HepG2 (cell line): ENCODE data around the gene MRPL50. TPM values are rescaled to one million over a fixed set of nuclear protein-coding genes. Genes with fewer than 3 reads are reported as not detected.

Experiments used
- ADNP ChIP-seq: sonication (generic); formaldehyde crosslinking; IDR thresholded peaks from 2 replicates; pipeline ENCODE4 v1.4.0; 2020; ENCODE audit warnings: missing genetic modification reagents
- MAFF ChIP-seq: IDR thresholded peaks from 2 replicates; pipeline ENCODE4 v1.6.1; 2011; ENCODE audit warnings: low read depth, low read length, improper control_type of control experiment
- MXD4 ChIP-seq: IDR thresholded peaks from 2 replicates; pipeline ENCODE4 v1.6.1; 2016; ENCODE audit warnings: mild to moderate bottlenecking, missing biosample characterization, missing genetic modification reagents
- PHF8 ChIP-seq: sonication (generic); formaldehyde crosslinking; IDR thresholded peaks from 2 replicates; pipeline ENCODE4 v1.5.0; 2020; ENCODE audit warnings: missing genetic modification reagents
- POLR2G ChIP-seq: fragments of 200-400 bp; formaldehyde crosslinking; IDR thresholded peaks from 2 replicates; pipeline ENCODE4 v1.6.1; 2018; ENCODE audit warnings: mild to moderate bottlenecking, low read depth, low read length, moderate library complexity
- SETDB1 ChIP-seq: sonication (generic); formaldehyde crosslinking; IDR thresholded peaks from 2 replicates; pipeline ENCODE4 v1.5.1; 2020; ENCODE audit warnings: missing genetic modification reagents, mild to moderate bottlenecking, borderline replicate concordance
- SIN3B ChIP-seq: fragments of 150-350 bp; IDR thresholded peaks from 2 replicates; pipeline ENCODE4 v1.6.1; 2014; ENCODE audit warnings: low read length
- SIX4 ChIP-seq: sonication (generic); formaldehyde crosslinking; IDR thresholded peaks from 2 replicates; pipeline ENCODE4 v1.4.0; 2020; ENCODE audit warnings: missing genetic modification reagents
- SYNCRIP ChIP-seq: fragments of 200-400 bp; formaldehyde crosslinking; IDR thresholded peaks from 2 replicates; pipeline ENCODE4 v1.6.1; 2018; ENCODE audit warnings: mild to moderate bottlenecking, low read depth, low read length; ENCODE audit not compliant: insufficient read depth
- TMF1 ChIP-seq: sonication (generic); formaldehyde crosslinking; IDR thresholded peaks from 2 replicates; pipeline ENCODE4 v1.8.1; 2022; ENCODE audit warnings: low read depth, missing genetic modification reagents
- ZNF343 ChIP-seq: sonication (generic); formaldehyde crosslinking; IDR thresholded peaks from 2 replicates; pipeline ENCODE4 v1.4.0; 2020; ENCODE audit warnings: mild to moderate bottlenecking, missing genetic modification reagents
- ZNF616 ChIP-seq: sonication (generic); formaldehyde crosslinking; IDR thresholded peaks from 2 replicates; pipeline ENCODE4 v1.5.0; 2020; ENCODE audit warnings: low read depth, mild to moderate bottlenecking, missing genetic modification reagents
- ZNF674 ChIP-seq: sonication (generic); formaldehyde crosslinking; IDR thresholded peaks from 2 replicates; pipeline ENCODE4 v1.5.0; 2020; ENCODE audit warnings: low read depth, mild to moderate bottlenecking, missing genetic modification reagents
- ZNF775 ChIP-seq: sonication (generic); formaldehyde crosslinking; IDR thresholded peaks from 2 replicates; pipeline ENCODE4 v1.4.0; 2020; ENCODE audit warnings: missing genetic modification reagents, mild to moderate bottlenecking, moderate library complexity, borderline replicate concordance
- ZNF841 ChIP-seq: sonication (generic); formaldehyde crosslinking; IDR thresholded peaks from 2 replicates; pipeline ENCODE4 v1.8.1; 2023; ENCODE audit warnings: missing genetic modification reagents, borderline replicate concordance
- ZNF878 ChIP-seq: sonication (generic); formaldehyde crosslinking; IDR thresholded peaks from 2 replicates; pipeline ENCODE4 v1.8.1; 2023; ENCODE audit warnings: mild to moderate bottlenecking, missing genetic modification reagents, moderate library complexity
- ZSCAN25 ChIP-seq: sonication (generic); formaldehyde crosslinking; IDR thresholded peaks from 2 replicates; pipeline ENCODE4 v1.8.0; 2022; ENCODE audit warnings: mild to moderate bottlenecking, missing genetic modification reagents
- polyA plus RNA-seq, 8 experiments: library from polyadenylated mRNA; depleted of rRNA in 3 of 8; stranded (reverse) in 7 of 8; unstranded in 1 of 8; fragments of >200 nt; fragmentation: Illumina TruSeq in 4 of 8; extraction: Trizol in 4 of 8; gene quantifications; 2 replicates each; pipeline versions ENCODE4 v1.2.1 to v1.2.3, GENCODE V29; 2011 to 2016; ENCODE audit warnings: low read depth in 4 of 8, missing spikeins in 1 of 8, mixed read lengths in 1 of 8; ENCODE audit not compliant: insufficient read depth in 1 of 8
- total RNA-seq, 5 experiments: library from RNA; depleted of rRNA; stranded (reverse); fragments of >200 nt; fragmentation: Illumina TruSeq; extraction: Trizol; gene quantifications; 2 replicates each; pipeline ENCODE4 v1.2.3, GENCODE V29; 2016; ENCODE audit warnings: low read depth in 1 of 5
- TF ChIP-seq, protein P1 (sequence below): fragments of 450-650 bp; IDR thresholded peaks from 2 replicates; pipeline ENCODE4 v1.6.1; 2017; ENCODE audit warnings: mild to moderate bottlenecking
- TF ChIP-seq, protein P2 (sequence below): sonication (generic); formaldehyde crosslinking; IDR thresholded peaks from 2 replicates; pipeline ENCODE4 v1.4.0; 2020; ENCODE audit warnings: low read depth, mild to moderate bottlenecking, missing genetic modification reagents
- TF ChIP-seq, protein P3 (sequence below): IDR thresholded peaks from 2 replicates; pipeline ENCODE4 v1.6.1; 2018; ENCODE audit warnings: missing genetic modification reagents
- TF ChIP-seq, protein P4 (sequence below): sonication (generic); formaldehyde crosslinking; IDR thresholded peaks from 2 replicates; pipeline ENCODE4 v1.5.0; 2020; ENCODE audit warnings: mild to moderate bottlenecking, missing genetic modification reagents
- TF ChIP-seq, protein P5 (sequence below): sonication (generic); formaldehyde crosslinking; IDR thresholded peaks from 2 replicates; pipeline ENCODE4 v1.4.0; 2020; ENCODE audit warnings: missing genetic modification reagents

MRPL50 gene
- total and polyA plus RNA-seq, 2 of the 13 experiments (the other 11 are each of a cell fraction or from before 2014, with no cell fraction given) = 37.1 to 70.0 TPM

DNA sequence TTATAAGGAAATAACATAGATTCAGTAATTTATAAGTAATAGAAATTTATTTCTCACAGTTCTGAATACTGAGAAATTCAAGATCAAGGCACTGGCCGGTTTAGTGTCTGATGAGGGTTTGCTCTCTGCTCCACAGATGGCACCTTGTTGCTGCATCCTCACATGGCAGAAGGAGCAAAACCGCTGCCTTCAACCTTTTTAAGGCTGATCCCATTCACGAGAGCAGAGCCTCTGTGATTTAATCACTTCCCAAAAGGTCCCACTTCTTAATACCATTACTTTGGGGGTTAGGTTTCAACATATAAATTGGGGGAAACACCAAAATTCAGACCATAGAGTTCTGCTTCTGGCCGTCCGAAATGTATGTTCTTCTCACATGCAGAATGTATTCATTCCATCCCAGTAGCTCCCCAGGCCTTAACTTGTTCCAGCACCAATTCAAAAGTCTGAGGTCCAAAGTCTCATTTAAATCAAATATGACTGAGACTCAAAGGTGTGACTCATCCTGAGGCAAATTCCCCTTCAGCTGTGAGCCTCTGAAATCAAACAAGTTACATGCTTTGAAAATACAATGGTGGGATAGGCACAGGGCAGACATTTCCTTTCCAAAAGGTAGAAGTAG lies 44.2 kb downstream of the MRPL50 start (continued):
- TF ChIP-seq, protein P1, sequence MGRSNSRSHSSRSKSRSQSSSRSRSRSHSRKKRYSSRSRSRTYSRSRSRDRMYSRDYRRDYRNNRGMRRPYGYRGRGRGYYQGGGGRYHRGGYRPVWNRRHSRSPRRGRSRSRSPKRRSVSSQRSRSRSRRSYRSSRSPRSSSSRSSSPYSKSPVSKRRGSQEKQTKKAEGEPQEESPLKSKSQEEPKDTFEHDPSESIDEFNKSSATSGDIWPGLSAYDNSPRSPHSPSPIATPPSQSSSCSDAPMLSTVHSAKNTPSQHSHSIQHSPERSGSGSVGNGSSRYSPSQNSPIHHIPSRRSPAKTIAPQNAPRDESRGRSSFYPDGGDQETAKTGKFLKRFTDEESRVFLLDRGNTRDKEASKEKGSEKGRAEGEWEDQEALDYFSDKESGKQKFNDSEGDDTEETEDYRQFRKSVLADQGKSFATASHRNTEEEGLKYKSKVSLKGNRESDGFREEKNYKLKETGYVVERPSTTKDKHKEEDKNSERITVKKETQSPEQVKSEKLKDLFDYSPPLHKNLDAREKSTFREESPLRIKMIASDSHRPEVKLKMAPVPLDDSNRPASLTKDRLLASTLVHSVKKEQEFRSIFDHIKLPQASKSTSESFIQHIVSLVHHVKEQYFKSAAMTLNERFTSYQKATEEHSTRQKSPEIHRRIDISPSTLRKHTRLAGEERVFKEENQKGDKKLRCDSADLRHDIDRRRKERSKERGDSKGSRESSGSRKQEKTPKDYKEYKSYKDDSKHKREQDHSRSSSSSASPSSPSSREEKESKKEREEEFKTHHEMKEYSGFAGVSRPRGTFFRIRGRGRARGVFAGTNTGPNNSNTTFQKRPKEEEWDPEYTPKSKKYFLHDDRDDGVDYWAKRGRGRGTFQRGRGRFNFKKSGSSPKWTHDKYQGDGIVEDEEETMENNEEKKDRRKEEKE = no peak
- no peak for TF ChIP-seq SYNCRIP
- no peak for TF ChIP-seq ADNP (CRISPR knock-in tag)
- 0 out of 2 replicates have a peak, but pooled peaks have one; percentile 20 for TF ChIP-seq ZNF878 (CRISPR knock-in tag)
- TF ChIP-seq PHF8 (CRISPR knock-in tag) = no peak
- 0 out of 2 replicates have a peak, but pooled peaks have one; percentile 20 for TF ChIP-seq ZSCAN25
- TF ChIP-seq ZNF775 = no peak
- TF ChIP-seq, protein P2, sequence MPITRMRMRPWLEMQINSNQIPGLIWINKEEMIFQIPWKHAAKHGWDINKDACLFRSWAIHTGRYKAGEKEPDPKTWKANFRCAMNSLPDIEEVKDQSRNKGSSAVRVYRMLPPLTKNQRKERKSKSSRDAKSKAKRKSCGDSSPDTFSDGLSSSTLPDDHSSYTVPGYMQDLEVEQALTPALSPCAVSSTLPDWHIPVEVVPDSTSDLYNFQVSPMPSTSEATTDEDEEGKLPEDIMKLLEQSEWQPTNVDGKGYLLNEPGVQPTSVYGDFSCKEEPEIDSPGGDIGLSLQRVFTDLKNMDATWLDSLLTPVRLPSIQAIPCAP (CRISPR knock-in tag) = no peak
- TF ChIP-seq MAFF = no peak
- TF ChIP-seq, protein P3, sequence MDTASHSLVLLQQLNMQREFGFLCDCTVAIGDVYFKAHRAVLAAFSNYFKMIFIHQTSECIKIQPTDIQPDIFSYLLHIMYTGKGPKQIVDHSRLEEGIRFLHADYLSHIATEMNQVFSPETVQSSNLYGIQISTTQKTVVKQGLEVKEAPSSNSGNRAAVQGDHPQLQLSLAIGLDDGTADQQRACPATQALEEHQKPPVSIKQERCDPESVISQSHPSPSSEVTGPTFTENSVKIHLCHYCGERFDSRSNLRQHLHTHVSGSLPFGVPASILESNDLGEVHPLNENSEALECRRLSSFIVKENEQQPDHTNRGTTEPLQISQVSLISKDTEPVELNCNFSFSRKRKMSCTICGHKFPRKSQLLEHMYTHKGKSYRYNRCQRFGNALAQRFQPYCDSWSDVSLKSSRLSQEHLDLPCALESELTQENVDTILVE (CRISPR knock-in tag) = no peak
- no peak for TF ChIP-seq SETDB1 (CRISPR knock-in tag)
- no peak for TF ChIP-seq ZNF616 (CRISPR knock-in tag)
- TF ChIP-seq ZNF343 (CRISPR knock-in tag) = no peak
- peak; percentile 66 for TF ChIP-seq POLR2G
- TF ChIP-seq, protein P4, sequence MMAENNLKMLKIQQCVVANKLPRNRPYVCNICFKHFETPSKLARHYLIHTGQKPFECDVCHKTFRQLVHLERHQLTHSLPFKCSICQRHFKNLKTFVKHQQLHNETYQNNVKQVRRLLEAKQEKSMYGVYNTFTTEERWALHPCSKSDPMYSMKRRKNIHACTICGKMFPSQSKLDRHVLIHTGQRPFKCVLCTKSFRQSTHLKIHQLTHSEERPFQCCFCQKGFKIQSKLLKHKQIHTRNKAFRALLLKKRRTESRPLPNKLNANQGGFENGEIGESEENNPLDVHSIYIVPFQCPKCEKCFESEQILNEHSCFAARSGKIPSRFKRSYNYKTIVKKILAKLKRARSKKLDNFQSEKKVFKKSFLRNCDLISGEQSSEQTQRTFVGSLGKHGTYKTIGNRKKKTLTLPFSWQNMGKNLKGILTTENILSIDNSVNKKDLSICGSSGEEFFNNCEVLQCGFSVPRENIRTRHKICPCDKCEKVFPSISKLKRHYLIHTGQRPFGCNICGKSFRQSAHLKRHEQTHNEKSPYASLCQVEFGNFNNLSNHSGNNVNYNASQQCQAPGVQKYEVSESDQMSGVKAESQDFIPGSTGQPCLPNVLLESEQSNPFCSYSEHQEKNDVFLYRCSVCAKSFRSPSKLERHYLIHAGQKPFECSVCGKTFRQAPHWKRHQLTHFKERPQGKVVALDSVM = no peak; the same call in 1 of the 2 replicates
- no peak for TF ChIP-seq MXD4 (CRISPR knock-in tag)
- TF ChIP-seq ZNF841 (CRISPR knock-in tag) = no peak
- TF ChIP-seq, protein P5, sequence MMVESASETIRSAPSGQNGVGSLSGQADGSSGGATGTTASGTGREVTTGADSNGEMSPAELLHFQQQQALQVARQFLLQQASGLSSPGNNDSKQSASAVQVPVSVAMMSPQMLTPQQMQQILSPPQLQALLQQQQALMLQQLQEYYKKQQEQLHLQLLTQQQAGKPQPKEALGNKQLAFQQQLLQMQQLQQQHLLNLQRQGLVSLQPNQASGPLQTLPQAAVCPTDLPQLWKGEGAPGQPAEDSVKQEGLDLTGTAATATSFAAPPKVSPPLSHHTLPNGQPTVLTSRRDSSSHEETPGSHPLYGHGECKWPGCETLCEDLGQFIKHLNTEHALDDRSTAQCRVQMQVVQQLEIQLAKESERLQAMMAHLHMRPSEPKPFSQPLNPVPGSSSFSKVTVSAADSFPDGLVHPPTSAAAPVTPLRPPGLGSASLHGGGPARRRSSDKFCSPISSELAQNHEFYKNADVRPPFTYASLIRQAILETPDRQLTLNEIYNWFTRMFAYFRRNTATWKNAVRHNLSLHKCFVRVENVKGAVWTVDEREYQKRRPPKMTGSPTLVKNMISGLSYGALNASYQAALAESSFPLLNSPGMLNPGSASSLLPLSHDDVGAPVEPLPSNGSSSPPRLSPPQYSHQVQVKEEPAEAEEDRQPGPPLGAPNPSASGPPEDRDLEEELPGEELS (CRISPR knock-in tag) = peak; percentile 78
- 0 out of 2 replicates have a peak, but pooled peaks have one; percentile 42 for TF ChIP-seq SIX4 (CRISPR knock-in tag)
- TF ChIP-seq TMF1 (CRISPR knock-in tag) = no peak; the same call in 1 of the 2 replicates
- no peak for TF ChIP-seq SIN3B
- no peak for TF ChIP-seq ZNF674 (CRISPR knock-in tag)
